HG02973 (cell line): ENCODE measurements around the gene ILDR2.

Source experiments
- ATAC-seq: cut with Tn5 transposase; IDR thresholded peaks from one replicate; pipeline ENCODE4 v1.9.1; 2021; ENCODE audit warnings: moderate library complexity; ENCODE audit not compliant: unreplicated experiment

The ILDR2 gene

DNA sequence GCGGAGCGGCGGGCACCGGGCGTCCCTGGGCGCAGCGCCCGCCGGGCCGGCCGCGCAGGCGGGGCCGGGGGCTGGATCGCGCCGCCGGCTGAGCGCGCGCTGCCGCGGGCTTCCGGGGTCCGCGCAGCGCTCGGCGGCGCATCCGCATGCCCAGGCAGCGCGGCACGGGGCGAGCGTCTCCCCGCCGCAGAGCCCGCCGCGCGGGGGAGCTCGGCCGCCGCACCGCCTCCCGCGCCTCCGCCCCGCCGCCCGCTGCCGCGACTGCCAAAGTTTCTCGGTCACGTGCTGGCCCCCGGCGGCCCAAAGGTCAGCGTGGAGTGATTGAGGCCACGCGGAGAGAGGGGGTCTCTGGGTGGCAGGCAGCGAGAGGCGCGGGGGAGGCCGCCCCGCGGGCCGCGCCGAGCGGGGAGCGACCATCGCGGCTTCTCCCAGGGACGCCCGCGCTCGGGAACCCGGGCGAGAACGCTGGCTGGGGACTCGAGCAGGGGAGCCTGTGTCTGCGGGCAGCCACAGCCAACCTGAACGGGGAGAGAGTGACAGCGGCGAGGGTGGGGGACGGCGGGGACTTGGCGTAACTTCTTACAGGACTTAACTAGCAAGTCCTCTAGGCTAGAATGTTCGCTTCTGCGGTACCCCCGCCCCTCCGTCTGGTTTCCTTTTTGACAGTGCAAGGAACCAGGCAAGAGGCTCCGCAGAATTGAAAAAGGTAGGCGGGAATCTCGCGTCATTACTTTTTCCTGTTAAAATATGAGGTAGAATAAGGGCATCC, at the start of gene ILDR2:
Gene ILDR2 (minus strand): TSS at position 180 of the 769 bp plus-strand sequence. CDS start 272 bp downstream, outside the sequence.
- peak; percentile 49 for ATAC-seq

DNA sequence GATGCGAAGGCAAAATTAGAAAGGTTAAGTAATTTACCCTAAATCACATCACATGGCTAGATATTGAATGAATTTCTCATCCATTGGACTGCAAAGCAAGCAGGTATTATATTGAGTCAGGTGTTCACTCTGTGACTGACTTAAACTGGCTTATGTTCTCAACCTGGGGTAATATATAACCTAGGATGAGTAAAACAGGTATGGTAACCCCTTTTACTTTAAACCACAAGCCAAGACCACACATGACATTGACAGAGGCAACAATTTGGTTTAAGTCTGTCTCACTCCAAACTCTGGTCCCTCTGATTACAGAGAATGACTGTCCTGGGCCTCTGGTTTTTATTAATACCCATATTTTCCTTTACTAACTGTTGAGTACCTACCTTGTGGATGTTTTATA, 47.0 kb upstream of the ILDR2 start:
- peak; percentile 78 for ATAC-seq

DNA sequence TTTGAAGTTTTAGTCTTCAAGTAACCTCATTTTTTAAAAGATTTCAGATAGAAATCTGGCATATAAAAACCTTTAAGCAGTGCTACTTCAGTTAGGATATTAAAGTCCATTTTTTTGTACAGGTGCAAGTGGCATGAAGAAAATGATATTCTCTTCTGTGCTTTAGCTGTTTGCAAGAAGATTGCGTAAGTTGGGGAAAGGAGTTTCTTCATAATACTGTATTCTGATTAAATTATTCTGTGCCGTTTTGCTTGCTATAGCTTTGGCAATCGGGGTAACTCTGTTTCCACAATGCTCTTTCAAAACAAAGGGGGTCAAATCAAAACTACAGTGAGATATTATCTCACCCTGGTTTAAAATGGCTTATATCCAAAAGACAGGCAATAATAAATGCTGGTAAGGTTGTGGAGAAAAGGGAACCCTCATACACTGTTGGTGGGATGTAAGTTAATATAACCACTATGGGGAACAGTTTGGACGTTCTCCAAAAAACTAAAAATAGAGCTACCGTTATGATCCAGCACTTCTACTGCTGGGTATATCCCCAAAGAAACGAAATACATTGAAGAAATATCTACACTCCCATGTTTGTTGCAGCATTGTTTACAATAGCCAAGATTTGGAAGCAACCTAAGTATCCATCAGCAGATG, 40.9 kb upstream of the ILDR2 start:
- ATAC-seq = no peak

- no peak for ATAC-seq
These were observed 38.0 kb upstream of the ILDR2 start for GRCh38 chr1:167013108-167013929.

- no peak for ATAC-seq
These were observed 37.2 kb upstream of the ILDR2 start for GRCh38 chr1:167012570-167012969.

- ATAC-seq = no peak
These were observed 36.3 kb upstream of the ILDR2 start for GRCh38 chr1:167011560-167012191.

DNA sequence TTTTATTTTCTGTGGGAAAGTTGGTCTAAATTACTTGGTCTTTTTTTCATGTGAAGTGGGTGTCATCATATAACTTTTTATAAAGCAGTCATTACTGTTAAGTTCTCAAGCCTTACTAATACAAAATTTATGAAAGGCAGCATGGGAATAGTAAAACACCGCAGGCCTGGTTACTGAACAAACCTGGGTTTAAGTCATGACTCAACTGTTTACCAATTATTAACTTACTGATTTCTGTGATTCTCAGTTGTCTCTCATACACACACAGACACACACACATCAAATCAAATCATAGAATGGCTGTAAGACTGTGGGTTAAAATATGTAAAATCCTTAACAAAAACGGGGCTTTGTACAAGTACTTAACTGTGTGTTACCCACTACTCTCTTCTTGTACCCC, 28.4 kb upstream of the ILDR2 start:
- ATAC-seq = no peak

GRCh38 chr1:167002354-167002753, 27.0 kb upstream of the ILDR2 start:
- ATAC-seq = no peak

DNA sequence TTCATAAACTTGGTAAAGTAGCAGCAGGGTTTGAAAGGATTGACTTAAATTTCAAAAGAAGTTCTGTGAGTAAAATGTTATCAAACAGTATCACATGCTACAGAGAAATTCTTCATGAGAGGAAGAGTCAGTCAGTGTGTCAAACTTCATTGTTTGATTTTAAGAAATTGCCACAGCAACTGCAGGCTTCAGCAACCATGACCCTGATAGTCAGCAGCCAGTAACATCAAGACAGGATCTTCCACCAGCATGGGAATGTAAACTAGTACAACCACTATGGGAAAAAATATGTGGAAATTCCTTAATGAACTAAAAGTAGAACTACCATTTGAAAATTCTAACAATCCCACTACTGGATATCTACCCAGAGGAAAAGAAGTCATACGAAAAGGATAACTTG, 25.2 kb upstream of the ILDR2 start:
- ATAC-seq = no peak

DNA sequence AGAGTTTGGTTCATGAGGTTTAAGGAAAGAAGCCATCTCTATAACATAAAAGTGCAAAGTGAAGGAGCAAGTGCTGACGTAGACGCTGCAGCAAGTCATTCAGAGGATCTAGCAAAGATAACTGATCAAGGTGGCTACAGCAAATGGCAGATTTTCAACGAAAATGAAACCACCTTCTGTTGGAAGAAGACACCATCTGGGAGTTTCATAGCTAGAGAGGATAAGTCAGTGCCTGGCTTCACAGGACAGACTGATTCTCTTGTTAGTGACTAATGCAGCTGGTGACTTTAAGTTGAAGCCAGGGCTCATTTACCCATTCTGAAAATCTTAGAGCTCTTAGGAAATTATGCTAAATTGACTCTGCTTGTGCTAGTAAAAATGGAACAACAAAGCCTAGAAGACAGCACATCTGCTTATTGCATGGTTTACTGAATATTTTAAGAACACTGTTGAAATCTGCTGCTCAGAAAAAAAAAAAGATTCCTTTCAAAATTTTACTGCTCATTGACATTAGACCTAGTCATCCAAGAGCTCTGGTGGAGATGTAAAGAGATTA, 24.2 kb upstream of the ILDR2 start:
- ATAC-seq = no peak

- no peak for ATAC-seq
These were observed 23.7 kb upstream of the ILDR2 start for GRCh38 chr1:166999075-166999474.

DNA sequence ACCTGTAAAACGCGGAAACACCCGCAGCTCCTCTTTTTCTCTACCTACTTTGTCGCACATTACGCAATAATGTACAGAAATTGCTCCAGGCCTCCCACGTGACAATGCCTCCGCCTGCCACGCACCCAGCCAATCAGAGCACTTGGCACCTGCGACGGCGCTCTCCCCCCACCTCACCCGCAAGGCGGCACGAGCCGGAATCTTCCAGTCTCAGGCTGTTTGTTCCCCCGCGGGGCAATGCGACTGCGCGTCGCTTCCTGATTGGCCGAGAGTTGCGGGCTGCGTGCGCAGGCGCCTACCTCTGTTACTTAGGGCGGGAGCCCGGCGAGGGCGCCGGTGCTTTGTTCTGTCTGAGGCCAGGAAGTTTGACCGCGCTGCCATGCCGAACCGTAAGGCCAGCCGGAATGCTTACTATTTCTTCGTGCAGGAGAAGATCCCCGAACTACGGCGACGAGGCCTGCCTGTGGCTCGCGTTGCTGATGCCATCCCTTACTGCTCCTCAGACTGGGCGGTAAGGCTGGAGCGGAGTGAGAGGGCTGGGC, 13.7 kb upstream of the ILDR2 start, which contains the start of gene MAEL:
Gene MAEL (plus strand): TSS at position 307 of the 542 bp plus-strand sequence. CDS start 73 bp downstream, at position 380.
- ATAC-seq = no peak

GRCh38 chr1:166981589-166981988, 6.2 kb upstream of the ILDR2 start:
- ATAC-seq = no peak

- ATAC-seq = no peak
These were observed 5.5 kb upstream of the ILDR2 start for GRCh38 chr1:166980818-166981217.

DNA sequence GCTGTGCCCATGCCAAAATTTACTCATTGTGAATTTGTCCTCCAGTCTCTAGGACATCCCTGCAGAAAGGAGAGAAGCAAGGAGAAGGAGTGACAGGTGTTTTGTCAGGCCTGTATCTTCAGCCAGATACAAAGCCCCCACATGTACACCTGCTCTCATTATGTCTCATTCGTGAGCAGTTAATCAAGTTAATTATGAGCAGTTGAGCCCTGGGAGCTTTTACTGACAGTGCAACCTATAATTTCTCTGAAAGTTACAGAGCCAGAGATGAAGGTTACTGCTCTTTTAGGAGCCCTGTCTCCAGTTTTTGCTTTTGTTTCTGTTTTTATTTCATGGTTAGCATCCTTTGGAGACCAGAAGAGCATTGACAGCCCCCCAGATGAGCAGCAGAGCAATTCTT, 5.0 kb upstream of the ILDR2 start:
- no peak for ATAC-seq

DNA sequence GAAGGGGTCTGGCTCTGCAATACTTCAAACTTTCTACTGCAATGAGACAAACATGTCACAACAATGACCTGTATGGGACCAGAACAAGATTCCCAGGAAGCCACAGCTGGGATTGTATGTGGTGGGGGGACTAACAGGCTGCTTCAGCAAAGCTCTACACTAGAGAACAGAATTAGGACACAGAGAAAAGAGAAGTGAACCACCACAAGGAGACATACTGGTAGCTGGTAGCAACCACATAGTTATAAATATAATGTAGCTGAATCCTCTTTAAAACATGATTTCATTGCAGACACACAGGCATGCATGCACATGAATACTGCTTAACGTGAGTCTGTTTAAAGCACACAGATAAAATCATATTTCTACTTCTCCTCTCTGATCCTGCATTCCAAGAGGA, 3.5 kb upstream of the ILDR2 start:
- ATAC-seq = no peak

DNA sequence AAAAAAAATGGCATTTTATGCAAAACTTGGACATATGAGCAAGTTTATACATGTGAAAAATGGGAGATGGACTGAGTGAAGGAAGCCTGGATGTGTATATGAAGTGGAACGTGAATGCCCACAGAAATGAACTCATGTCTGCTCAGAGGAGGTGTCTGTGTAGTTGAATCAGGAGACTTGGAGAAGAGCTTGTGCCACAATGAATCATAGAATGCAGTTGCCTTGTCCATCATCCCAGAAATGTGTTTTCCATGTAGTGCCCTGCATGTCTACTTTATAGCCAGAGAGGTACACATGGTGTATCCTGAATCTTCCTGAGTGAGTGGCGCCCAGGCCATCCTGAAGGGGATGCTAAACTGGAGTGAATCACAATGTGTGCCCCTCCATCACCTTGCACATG, 2.6 kb upstream of the ILDR2 start:
- ATAC-seq = no peak

DNA sequence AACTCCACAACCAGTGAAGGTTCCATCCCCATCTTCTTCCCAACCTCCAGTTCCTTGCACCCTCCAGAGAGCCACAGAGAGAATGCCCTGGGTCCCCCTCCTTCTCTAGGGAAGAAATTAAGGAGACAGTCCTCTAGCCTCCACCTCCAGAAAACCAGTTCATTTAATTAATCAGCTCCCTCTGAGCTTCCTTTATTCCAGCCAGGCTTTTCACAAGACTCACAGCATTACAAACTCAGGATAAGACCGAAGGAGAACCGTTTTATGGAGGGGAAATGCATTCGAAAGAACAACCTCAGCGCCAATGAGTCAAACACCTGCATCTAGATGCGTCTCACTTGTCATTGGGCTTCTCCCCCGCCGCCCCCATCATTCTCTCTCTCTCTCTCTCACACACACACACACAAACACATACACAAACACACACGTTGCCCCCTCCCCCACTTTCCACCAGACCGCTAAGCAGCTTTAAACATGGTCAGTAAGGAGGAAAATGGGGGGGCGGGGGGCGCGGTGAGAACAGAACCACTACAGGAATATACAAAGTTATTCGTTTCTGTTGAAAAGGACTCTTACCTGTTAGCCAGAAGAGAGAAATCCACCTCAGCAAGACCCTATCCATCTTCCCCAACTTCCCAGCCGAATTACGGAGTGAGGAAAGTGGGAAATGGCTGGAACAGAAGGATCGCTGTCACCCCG, 544 bp downstream of the ILDR2 start:
- no peak for ATAC-seq

- no peak for ATAC-seq
These were observed 2.5 kb downstream of the ILDR2 start for GRCh38 chr1:166972826-166973225.

DNA sequence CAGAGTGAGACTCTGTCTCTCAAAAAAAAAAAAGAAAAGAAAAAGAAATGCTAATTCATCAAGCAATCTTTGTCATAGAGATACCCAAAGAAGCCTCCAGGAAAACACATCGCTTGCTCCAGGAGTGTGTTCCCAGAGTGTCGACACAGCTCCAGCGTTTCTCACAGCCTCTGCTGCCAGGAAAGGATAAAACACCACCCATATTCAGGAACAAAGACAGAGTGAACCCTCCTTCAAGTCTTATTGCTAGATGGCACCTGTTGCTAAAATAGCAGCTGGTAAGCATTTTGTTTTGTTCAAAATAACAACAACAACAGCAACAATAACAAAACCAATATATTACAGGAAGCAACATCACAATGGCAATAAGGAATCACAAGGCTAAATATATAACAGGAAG, 3.1 kb downstream of the ILDR2 start:
- ATAC-seq = no peak
